Heart left ventricle (tissue), 16 donors: ENCODE data around the gene FAM229A. TPM values are rescaled to one million over a fixed set of nuclear protein-coding genes. Genes with fewer than 3 reads are reported as not detected.

Experiments used
- ATAC-seq, 4 donors: fragments of 200-7000 bp; cut with Tn5 transposase; one replicate each; pipeline ENCODE4 v1.9.1; 2020 to 2022; ENCODE audit warnings: moderate library complexity in 4 of 4, mild to moderate bottlenecking in 3 of 4, moderate number of reproducible peaks in 1 of 4
- DNase-seq, 5 donors: peaks; one replicate each; pipeline ENCODE4 v3.0.0-alpha.2; 2020
- H3K27ac ChIP-seq, 12 donors: fragments of 200-600 bp; sonication (generic) in 4 of 12; one replicate each; pipeline versions ENCODE4 v1.5.0 to v1.8.0; 2016 to 2022; ENCODE audit warnings: mild to moderate bottlenecking in 2 of 12
- H3K27me3 ChIP-seq, 9 donors: fragments of 200-600 bp; sonication (generic) in 2 of 9; one replicate each; pipeline versions ENCODE4 v1.5.1 to v1.8.0; 2016 to 2022; ENCODE audit warnings: mild to moderate bottlenecking in 3 of 9
- H3K36me3 ChIP-seq, 9 donors: fragments of 200-600 bp; sonication (generic) in 2 of 9; one replicate each; pipeline versions ENCODE4 v1.5.0 to v1.8.0; 2018 to 2022; ENCODE audit warnings: mild to moderate bottlenecking in 2 of 9
- H3K4me1 ChIP-seq, 12 donors: fragments of 200-600 bp; sonication (generic) in 4 of 12; one replicate each; pipeline versions ENCODE4 v1.5.0 to v1.8.0; 2016 to 2022; ENCODE audit warnings: mild to moderate bottlenecking in 3 of 12
- H3K4me3 ChIP-seq, 12 donors: fragments of 200-600 bp; sonication (generic) in 4 of 12; one replicate each; pipeline versions ENCODE4 v1.5.0 to v1.8.0; 2017 to 2022; ENCODE audit warnings: mild to moderate bottlenecking in 9 of 12, moderate library complexity in 4 of 12
- H3K9me3 ChIP-seq, 12 donors: fragments of 200-600 bp; sonication (generic) in 4 of 12; one replicate each; pipeline versions ENCODE4 v1.5.0 to v1.8.0; 2016 to 2022; ENCODE audit warnings: mild to moderate bottlenecking in 1 of 12
- POLR2A ChIP-seq, 2 donors: fragments of 450-650 bp; IDR thresholded peaks; one replicate each; pipeline ENCODE4 v1.6.1; 2017; ENCODE audit warnings: antibody characterized with exemption in 2 of 2, mild to moderate bottlenecking in 2 of 2, moderate library complexity in 2 of 2
- WGBS, 4 donors: extraction: QIAGEN DNeasy Blood & Tissue Kit in 2 of 4; methylation state at CpG; one replicate each; pipeline versions ENCODE4 v1.1.5 to v1.1.7; 2013 to 2018; 5-methylcytosine and 5-hydroxymethylcytosine counted together
- intact Hi-C, 10 donors: fragments of 100-400 bp; cut with DNase I; formaldehyde crosslinking; loops; one replicate each; pipeline versions ENCODE4 v1.11.1 to v1.14.2; 2022
- polyA plus RNA-seq, 2 donors: library from polyadenylated mRNA; stranded (reverse); fragments of 200-250 nt; gene quantifications; one replicate each; pipeline ENCODE4 v1.2.3, GENCODE V29; 2013
- total RNA-seq, 9 donors: library from RNA; depleted of rRNA in 2 of 9; stranded (reverse); fragments of >200 nt in 2 of 9; fragmentation: NEBNext Ultra II Directional in 3 of 9; extraction: Animal tissue kit (Norgen Biotek cat#: 25700) in 3 of 9; gene quantifications; one replicate each; pipeline versions ENCODE4 v1.1.0 to v1.2.4, GENCODE V29; 2016 to 2023
- TF ChIP-seq, protein P1 (sequence below), 12 donors: fragments of 200-600 bp; sonication (generic) in 4 of 12; IDR thresholded peaks; one replicate each; pipeline versions ENCODE4 v1.5.0 to v1.8.0; 2018 to 2022; ENCODE audit warnings: antibody characterized with exemption in 12 of 12, mild to moderate bottlenecking in 5 of 12
- donor health status: ischemic (EF 13 %, LVEDD 7.1; RV severe dilation, severe dysfunction).
- donor health status: healthy with polysubstance abuse.
- donor health status: DM: no; HTN: yes; CAD: no.
- donor health status: DM: no; HTN: no; CAD: no.
- donor health status: ischemic (EF 25% LVEDD 6.9; RV normal size, moderate dysfunction).
- donor health status: ischemic (EF 25% LVEDD 5.7; RV mildly dilated, moderate dysfunction).
- donor health status: healthy.
- donor health status: DM: yes; HTN: yes; CAD: no.
- donor health status: ischemic (EF 35%, LVEDD 5.7; RV mildly dilated, moderate dysfunction).
- donor health status: nonischemic (EF 11% LVEDD 7.7; RV severe dilation, severe dysfunction).
- donor health status: DM: yes; HTN: yes; CAD: no.
- donor health status: PGD.
- donor health status: ischemic (EF 29% LVEDD 5.4; RV normal size, mild dysfunction).
- donor health status: nonischemic (EF 23%, LVEDD 6.1; RV moderate dilation, normal function).

FAM229A gene
- total and polyA plus RNA-seq, 11 donors, result 1.2 to 4.4 (median 2.1) TPM

GRCh38 chr1:32393136-32393535 is 30.9 kb upstream of the FAM229A start:
- ATAC-seq (no peak), DNase-seq (no peak)
- WGBS, 4 donors, result 38 to 57% (median 48%) methylated on average over 1 of the region's 1 CpG
- H3K9me3 ChIP-seq, result no peaks in the 10 kb centered on the region
- peak overlapping the region in 10 of 12 donors; percentile 71 to 98 (median 92) for H3K4me3 ChIP-seq
- H3K27me3 ChIP-seq, result no peaks in the 10 kb centered on the region
- intact Hi-C loops, result loop anchor here in 5 of 10 donors (5.0 to 10.0 kb wide), 3 partner anchors 41 to 178 kb away; partner anchors contain the start of genes EIF3I (in 2 of the 5) and TMEM234 (in 2 of the 5)
- TF ChIP-seq, protein P1, sequence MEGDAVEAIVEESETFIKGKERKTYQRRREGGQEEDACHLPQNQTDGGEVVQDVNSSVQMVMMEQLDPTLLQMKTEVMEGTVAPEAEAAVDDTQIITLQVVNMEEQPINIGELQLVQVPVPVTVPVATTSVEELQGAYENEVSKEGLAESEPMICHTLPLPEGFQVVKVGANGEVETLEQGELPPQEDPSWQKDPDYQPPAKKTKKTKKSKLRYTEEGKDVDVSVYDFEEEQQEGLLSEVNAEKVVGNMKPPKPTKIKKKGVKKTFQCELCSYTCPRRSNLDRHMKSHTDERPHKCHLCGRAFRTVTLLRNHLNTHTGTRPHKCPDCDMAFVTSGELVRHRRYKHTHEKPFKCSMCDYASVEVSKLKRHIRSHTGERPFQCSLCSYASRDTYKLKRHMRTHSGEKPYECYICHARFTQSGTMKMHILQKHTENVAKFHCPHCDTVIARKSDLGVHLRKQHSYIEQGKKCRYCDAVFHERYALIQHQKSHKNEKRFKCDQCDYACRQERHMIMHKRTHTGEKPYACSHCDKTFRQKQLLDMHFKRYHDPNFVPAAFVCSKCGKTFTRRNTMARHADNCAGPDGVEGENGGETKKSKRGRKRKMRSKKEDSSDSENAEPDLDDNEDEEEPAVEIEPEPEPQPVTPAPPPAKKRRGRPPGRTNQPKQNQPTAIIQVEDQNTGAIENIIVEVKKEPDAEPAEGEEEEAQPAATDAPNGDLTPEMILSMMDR (IDR thresholded peaks at IDR 0.05), result no peak
- TF ChIP-seq POLR2A (IDR thresholded peaks at IDR 0.05), result no peak
- peak overlapping the region in 2 of 12 donors; percentile 15 to 97 for H3K27ac ChIP-seq
- peaks cover 7 to 50% (median 32%) of the 10 kb centered on the region in 12 donors for H3K4me1 ChIP-seq
- H3K36me3 ChIP-seq, result peaks cover 0 to 50% (median 39%) of the 10 kb centered on the region in 9 donors

- DNase-seq, result no peak
- TF ChIP-seq, protein P1 (IDR thresholded peaks at IDR 0.05), result no peak
- no peak for TF ChIP-seq POLR2A (IDR thresholded peaks at IDR 0.05)
- H3K27me3 ChIP-seq, result no peaks in the 10 kb centered on the region
- no peaks in the 10 kb centered on the region for H3K9me3 ChIP-seq
- peaks cover 0 to 59% (median 48%) of the 10 kb centered on the region in 9 donors for H3K36me3 ChIP-seq
- intact Hi-C loops, result loop anchor here in 5 of 10 donors (5.0 to 10.0 kb wide), 3 partner anchors 40 to 178 kb away; partner anchors contain the start of genes EIF3I (in 2 of the 5) and TMEM234 (in 2 of the 5)
- peaks cover 7 to 50% (median 32%) of the 10 kb centered on the region in 12 donors for H3K4me1 ChIP-seq
- peak overlapping the region in 2 of 12 donors; percentile 7 to 15 for H3K27ac ChIP-seq
- no peak for ATAC-seq
- 42 to 56% (median 49%) methylated on average over 3 of the region's 3 CpGs for WGBS, 4 donors
- H3K4me3 ChIP-seq, result peak overlapping the region in 4 of 12 donors; percentile 13 to 98 (median 95)
These were observed 30.0 kb upstream of the FAM229A start for GRCh38 chr1:32392325-32392724.

GRCh38 chr1:32390904-32391870 is 28.9 kb upstream of the FAM229A start:
- Histone ChIP-seq H3K36me3 (peaks cover 0 to 70% (median 59%) of the 10 kb centered on the region in 9 donors), H3K9me3 (no peaks in the 10 kb centered on the region), H3K27ac (peak overlapping the region in 1 of 12 donors; percentile 46), H3K27me3 (no peaks in the 10 kb centered on the region), H3K4me1 (peaks cover 7 to 50% (median 32%) of the 10 kb centered on the region in 12 donors), H3K4me3 (no peak overlapping the region)
- 45 to 52% (median 52%) methylated on average over 8 of the region's 8 CpGs for WGBS, 4 donors
- DNase-seq (no peak), ATAC-seq (no peak)
- no peak for TF ChIP-seq POLR2A (IDR thresholded peaks at IDR 0.05)
- intact Hi-C loops, result loop anchor here in 5 of 10 donors (5.0 to 10.0 kb wide), 3 partner anchors 39 to 176 kb away; partner anchors contain the start of genes EIF3I (in 2 of the 5) and TMEM234 (in 2 of the 5)

DNA sequence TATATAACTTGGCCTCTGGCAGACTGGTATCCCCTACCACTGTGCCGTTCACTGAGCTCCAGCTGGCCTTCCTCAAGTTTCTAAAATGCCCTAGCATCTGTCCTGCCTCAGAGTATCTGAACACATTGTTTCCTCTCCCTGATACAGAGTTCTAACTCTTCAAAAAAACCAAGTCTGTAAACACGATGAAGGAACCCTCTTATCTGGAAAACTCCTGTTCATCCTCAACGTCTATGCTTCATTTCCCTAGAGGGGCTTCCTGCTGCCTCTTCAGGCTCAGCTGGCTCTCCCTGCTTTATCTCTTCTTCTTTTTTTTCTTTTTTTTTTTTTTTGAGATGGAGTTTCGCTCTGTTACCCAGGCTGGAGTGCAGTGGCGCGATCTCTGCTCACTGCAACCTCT is 26.4 kb upstream of the FAM229A start:
- 65 to 78% (median 73%) methylated on average over 6 of the region's 6 CpGs for WGBS, 4 donors
- ATAC-seq, result no peak

More for the DNA sequence above, 26.4 kb upstream of the FAM229A start:
- Histone ChIP-seq H3K27ac (no peak overlapping the region), H3K9me3 (no peaks in the 10 kb centered on the region), H3K4me3 (no peak overlapping the region), H3K4me1 (peaks cover 7 to 38% (median 22%) of the 10 kb centered on the region in 12 donors), H3K36me3 (peaks cover 0 to 95% (median 84%) of the 10 kb centered on the region in 9 donors), H3K27me3 (no peaks in the 10 kb centered on the region)
- TF ChIP-seq POLR2A (IDR thresholded peaks at IDR 0.05), result no peak
- TF ChIP-seq, protein P1 (IDR thresholded peaks at IDR 0.05), result no peak
- DNase-seq, result no peak
- intact Hi-C loops, result no loop called here
